H1 (cell line): ENCODE results near the gene TMEM236. TPM values are rescaled to one million over a fixed set of nuclear protein-coding genes. Genes with fewer than 3 reads are reported as not detected.

Experiments
- EZH2 ChIP-seq: fragments of 200-600 bp; sonication (generic); IDR thresholded peaks from 2 replicates; pipeline ENCODE4 v1.7.1; 2012; ENCODE audit warnings: low read depth, mild to moderate bottlenecking, moderate library complexity, low read length, inconsistent platforms; ENCODE audit not compliant: severe bottlenecking
- GABPA ChIP-seq: IDR thresholded peaks from 2 replicates; pipeline ENCODE4 v1.6.1; 2011; ENCODE audit warnings: mild to moderate bottlenecking, low read length, moderate library complexity, borderline replicate concordance; ENCODE audit not compliant: insufficient read depth
- YY1 ChIP-seq: IDR thresholded peaks from 2 replicates; pipeline ENCODE4 v1.6.1; 2011; ENCODE audit warnings: low read depth, mild to moderate bottlenecking, low read length
- polyA plus RNA-seq, 7 experiments: library from polyadenylated mRNA; depleted of rRNA in 3 of 7; stranded (reverse) in 5 of 7; unstranded in 2 of 7; fragments of >200 nt in 5 of 7; fragments of 200-250 nt in 2 of 7; gene quantifications; 1 replicate in 5 of 7; 2 replicates in 1 of 7; 4 replicates in 1 of 7; pipeline versions ENCODE4 v1.2.1 to v1.2.3, GENCODE V29; 2011 to 2013; ENCODE audit warnings: missing spikeins in 2 of 7, mixed read lengths in 2 of 7
- total RNA-seq: library from RNA; stranded (reverse); fragmentation: NEBNext Ultra II Directional; extraction: Animal tissue kit (Norgen Biotek cat#: 25700); gene quantifications from 2 replicates; pipeline ENCODE4 v1.2.1, GENCODE V29; 2021

The TMEM236 gene
- total and polyA plus RNA-seq, 2 of the 8 experiments (the other 6 are each of a cell fraction or from before 2014, with no cell fraction given) = 0.02 to 0.07 TPM

- TF ChIP-seq YY1 = no peak
- TF ChIP-seq GABPA = no peak
- no peak for TF ChIP-seq EZH2
Observed at GRCh38 chr10:17817316-17817715, 65.3 kb downstream of the TMEM236 start (continued).
